Stimulated activated CD4-positive, alpha-beta T cell treated with anti-CD3 and anti-CD28 coated beads, TNF-alpha, amount 100 ng/mL, for 4 hours (primary cell): Measurements from ENCODE around the gene ZMIZ2.
"Not testable (repeated sequence)": the region's sequence is repeated elsewhere in the genome, so short reads cannot be mapped to it uniquely, and the experiment has no call there.

ENCODE experiments used
- DNase-seq, 3 experiments: peaks; one replicate each; pipeline ENCODE4 v3.0.0-alpha.2; 2020; ENCODE audit warnings: low read depth in 3 of 3

ZMIZ2 gene

GRCh38 chr7:44748045-44748947 lies at the start of gene ZMIZ2:
ZMIZ2 (plus strand) TSS chr7:44748847; CDS start chr7:44756250, 7,403 bp downstream.
- peak; percentile 87 to 91 (median 89) for DNase-seq

- DNase-seq, result not testable (repeated sequence)
Observed at GRCh38 chr7:44699598-44699997, 49.0 kb upstream of the ZMIZ2 start.

- DNase-seq, result no peak
Observed at GRCh38 chr7:44700322-44700721, 48.3 kb upstream of the ZMIZ2 start.

- DNase-seq, result not testable (repeated sequence)
Observed at GRCh38 chr7:44703391-44703790, 45.3 kb upstream of the ZMIZ2 start.

GRCh38 chr7:44703921-44704320 lies 44.7 kb upstream of the ZMIZ2 start:
- no peak for DNase-seq

- DNase-seq, result no peak
Observed at GRCh38 chr7:44705434-44705833, 43.2 kb upstream of the ZMIZ2 start.

- DNase-seq, result no peak
Observed at GRCh38 chr7:44706788-44707557, 41.7 kb upstream of the ZMIZ2 start.

GRCh38 chr7:44707558-44708230 lies 41.0 kb upstream of the ZMIZ2 start:
- DNase-seq, result no peak

GRCh38 chr7:44709011-44709915 lies 39.4 kb upstream of the ZMIZ2 start:
- no peak for DNase-seq

GRCh38 chr7:44709945-44710596 lies 38.6 kb upstream of the ZMIZ2 start:
- DNase-seq, result no peak

GRCh38 chr7:44711528-44711927 lies 37.1 kb upstream of the ZMIZ2 start:
- no peak for DNase-seq

GRCh38 chr7:44712012-44712411 lies 36.6 kb upstream of the ZMIZ2 start:
- DNase-seq, result no peak

- DNase-seq, result no peak
Observed at GRCh38 chr7:44713141-44713540, 35.5 kb upstream of the ZMIZ2 start.

- DNase-seq, result no peak
Observed at GRCh38 chr7:44713680-44714335, 34.8 kb upstream of the ZMIZ2 start.

- DNase-seq, result no peak
Observed at GRCh38 chr7:44716205-44716604, 32.4 kb upstream of the ZMIZ2 start.

- no peak for DNase-seq
Observed at GRCh38 chr7:44720301-44720700, 28.3 kb upstream of the ZMIZ2 start.

- no peak for DNase-seq
Observed at GRCh38 chr7:44724276-44724675, 24.4 kb upstream of the ZMIZ2 start.

- not testable (repeated sequence) for DNase-seq
Observed at GRCh38 chr7:44726250-44726649, 22.4 kb upstream of the ZMIZ2 start.

GRCh38 chr7:44727158-44727936 lies 21.3 kb upstream of the ZMIZ2 start:
- DNase-seq, result no peak
